HG03457 (cell line): ENCODE measurements around the gene MTG1.
"Not testable (repeated sequence)": the region's sequence is repeated elsewhere in the genome, so short reads cannot be mapped to it uniquely, and the experiment has no call there.

Experiments used
- ATAC-seq: cut with Tn5 transposase; IDR thresholded peaks from one replicate; pipeline ENCODE4 v1.9.1; 2021; ENCODE audit warnings: moderate number of reproducible peaks; ENCODE audit not compliant: unreplicated experiment

MTG1 gene

DNA sequence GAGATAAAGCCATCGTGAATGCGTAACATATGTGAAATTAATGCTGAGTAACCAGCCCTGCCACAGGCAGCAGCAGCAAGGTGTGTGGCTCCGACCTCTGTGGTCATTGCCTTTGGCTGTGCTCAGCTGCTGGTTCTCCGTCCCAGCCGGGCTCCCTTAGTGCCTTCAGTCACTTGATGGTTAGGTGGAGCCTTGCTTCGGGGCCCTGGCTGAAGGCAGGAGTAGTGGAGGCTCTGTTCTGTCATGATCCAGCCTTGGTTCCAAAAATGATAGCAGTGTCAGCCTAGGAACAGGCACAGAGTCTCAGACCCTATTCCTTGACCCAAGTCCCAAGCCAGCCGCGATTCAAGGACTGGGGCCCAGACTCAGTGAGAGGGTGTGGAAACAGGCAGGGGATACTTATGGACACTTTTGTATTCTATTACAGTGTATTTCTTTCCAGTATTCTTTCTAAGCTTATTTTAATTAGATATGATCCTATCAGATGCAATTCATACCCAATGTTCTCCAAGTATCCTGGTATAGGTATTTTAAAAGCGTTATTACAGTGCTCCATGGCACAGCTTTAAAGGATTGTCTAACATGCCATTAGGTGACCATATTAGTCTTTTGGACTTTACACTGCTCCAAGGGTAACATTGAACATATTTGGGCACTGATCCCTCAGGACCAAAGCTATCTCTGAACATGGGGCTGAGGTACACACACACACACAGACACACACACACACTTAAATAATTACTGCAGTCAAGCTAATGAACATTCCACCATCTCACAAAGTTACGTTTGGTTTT, 68.8 kb downstream of the MTG1 start:
- no peak for ATAC-seq

GRCh38 chr10:133464582-133465031, 70.7 kb downstream of the MTG1 start:
- no peak for ATAC-seq

DNA sequence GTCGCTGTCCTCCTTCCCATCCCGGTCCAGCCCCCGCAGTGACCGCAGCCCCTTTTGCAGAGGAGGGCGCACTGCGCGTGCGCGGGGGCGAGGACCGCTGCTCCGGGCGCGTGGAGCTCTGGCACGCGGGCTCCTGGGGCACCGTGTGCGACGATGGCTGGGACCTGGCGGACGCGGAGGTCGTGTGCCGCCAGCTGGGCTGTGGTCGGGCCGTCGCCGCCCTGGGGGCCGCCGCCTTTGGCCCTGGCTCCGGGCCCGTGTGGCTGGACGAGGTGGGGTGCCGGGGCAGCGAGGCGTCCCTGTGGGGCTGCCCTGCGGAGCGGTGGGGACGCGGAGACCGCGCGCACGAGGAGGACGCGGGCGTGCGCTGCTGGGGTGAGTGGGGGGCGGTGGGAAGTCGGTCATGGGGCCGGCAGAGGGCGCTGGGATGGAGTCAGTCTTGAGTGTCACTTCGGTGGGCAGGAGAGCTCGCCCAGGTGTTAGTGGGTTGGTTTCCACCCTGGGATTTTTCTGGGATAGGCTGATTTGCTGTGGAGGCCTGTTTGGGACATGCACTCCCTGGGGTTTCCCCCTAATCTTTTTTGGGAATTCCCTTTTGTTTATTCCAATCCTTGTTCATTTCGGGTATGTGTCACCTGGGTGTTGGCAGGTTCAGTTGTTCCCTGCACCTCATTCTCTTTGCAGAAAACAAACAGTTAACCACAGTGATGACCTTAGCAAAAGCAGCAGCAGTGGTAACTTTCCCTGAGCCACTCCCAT, 71.4 kb downstream of the MTG1 start:
- ATAC-seq: no peak

DNA sequence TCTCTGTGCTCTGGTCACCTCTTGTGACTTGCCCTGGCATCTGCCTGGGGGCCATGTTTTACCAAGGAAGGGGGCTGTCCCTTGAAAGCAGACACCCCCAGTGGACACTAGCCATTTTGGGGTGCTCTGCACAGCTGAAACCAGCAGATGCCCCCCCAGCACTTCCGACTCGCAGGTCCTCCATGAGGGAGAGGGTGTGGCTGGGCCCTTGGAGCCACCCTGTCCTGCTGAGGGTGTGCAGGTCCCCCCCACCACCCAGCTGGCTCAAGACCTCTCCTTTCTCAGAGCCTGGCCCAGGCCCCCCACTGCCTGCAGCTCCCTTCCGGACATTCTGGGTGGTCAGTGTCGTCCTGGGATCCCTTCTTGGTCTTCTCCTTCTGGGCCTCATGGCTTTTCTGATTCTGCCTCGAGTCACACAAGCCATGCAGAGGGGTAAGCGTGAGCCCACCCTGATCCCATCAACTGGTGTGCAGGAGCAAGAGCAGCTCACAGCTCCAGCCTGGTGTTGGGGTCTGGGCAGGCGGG, 72.1 kb downstream of the MTG1 start:
- ATAC-seq: no peak

GRCh38 chr10:133466683-133467275, 72.8 kb downstream of the MTG1 start:
- no peak for ATAC-seq

DNA sequence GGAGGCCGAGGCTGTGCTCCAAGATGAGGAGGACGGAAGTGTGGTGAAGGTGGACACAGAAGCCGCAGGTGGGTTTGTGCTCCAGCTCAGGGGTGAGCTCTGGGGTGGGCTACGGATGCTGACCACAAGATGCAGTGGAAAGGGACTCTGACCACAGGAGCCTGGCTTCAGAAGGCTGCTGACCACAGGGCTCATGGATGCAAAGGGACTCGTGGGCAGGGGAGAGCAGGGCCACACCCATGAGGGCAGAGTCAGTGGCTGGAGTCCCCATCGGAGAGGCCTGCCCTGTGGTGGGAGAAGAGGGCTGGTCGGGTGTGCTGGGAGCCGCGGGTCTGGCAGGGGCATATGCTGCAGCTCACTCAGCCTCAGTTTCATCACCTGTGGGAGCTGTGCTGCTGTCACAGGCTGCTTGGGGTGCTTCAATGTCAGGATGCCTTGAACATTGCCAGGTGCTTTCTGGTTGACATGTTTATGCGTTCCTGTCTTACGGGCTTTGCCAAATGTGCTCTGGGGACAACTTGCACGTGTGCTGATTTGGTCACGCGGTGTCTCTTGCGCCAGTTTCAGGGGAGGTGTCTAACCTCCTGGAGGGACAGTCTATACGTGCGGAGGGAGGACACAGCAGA, 73.4 kb downstream of the MTG1 start:
- no peak for ATAC-seq

DNA sequence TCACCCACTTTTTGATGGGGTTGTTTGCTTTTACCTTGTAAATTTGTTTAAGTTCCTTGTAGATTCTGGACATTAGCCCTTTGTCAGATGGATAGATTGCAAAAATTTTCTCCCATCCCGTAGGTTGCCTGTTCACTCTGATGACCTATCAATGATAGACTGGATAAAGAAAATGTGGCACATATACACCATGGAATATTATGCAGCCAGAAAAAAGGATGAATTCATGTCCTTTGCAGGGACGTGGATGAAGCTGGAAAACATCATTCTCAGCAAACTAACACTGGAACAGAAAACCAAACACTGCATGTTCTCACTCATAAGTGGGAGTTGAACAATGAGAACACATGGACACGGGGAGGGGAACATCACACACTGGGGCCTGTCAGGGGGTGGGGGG, 75.2 kb downstream of the MTG1 start:
- ATAC-seq: not testable (repeated sequence)

- no peak for ATAC-seq
Measured at GRCh38 chr10:133471300-133472109, 77.5 kb downstream of the MTG1 start.
